GM23338 (cell line): ENCODE results near the gene GRIN3B. TPM values are rescaled to one million over a fixed set of nuclear protein-coding genes. Genes with fewer than 3 reads are reported as not detected.

Source experiments
- ATAC-seq: fragments of 200-7000 bp; cut with Tn5 transposase; 3 replicates; pipeline ENCODE4 v1.9.1; 2020
- DNase-seq: peaks from one replicate; pipeline ENCODE4 v3.0.0-alpha.2; 2015; ENCODE audit warnings: low spot score
- H2AFZ ChIP-seq: fragments of 200-600 bp; sonication (generic); 2 replicates; pipeline ENCODE4 v1.8.0; 2016; ENCODE audit warnings: antibody characterized with exemption, mild to moderate bottlenecking, moderate library complexity
- H3F3A ChIP-seq: fragments of 200-600 bp; sonication (generic); replicated peaks from 2 replicates; pipeline ENCODE4 v1.8.0; 2017; ENCODE audit warnings: antibody characterized with exemption, mixed run types, low read depth
- H3K27ac ChIP-seq: fragments of 200-600 bp; sonication (generic); 2 replicates; pipeline ENCODE4 v1.6.1; 2016; ENCODE audit warnings: low read depth
- H3K27me3 ChIP-seq: fragments of 200-600 bp; sonication (generic); 2 replicates; pipeline ENCODE4 v1.8.0; 2016; ENCODE audit warnings: mild to moderate bottlenecking, mixed run types, moderate library complexity; ENCODE audit not compliant: insufficient read depth
- H3K36me3 ChIP-seq: fragments of 200-600 bp; sonication (generic); 2 replicates; pipeline ENCODE4 v1.8.0; 2016; ENCODE audit warnings: mild to moderate bottlenecking; ENCODE audit not compliant: insufficient read depth
- H3K4me1 ChIP-seq: fragments of 200-600 bp; sonication (generic); 2 replicates; pipeline ENCODE4 v1.8.0; 2016; ENCODE audit warnings: mild to moderate bottlenecking, moderate library complexity; ENCODE audit not compliant: insufficient read depth
- H3K4me2 ChIP-seq: fragments of 200-600 bp; sonication (generic); 2 replicates; pipeline ENCODE4 v1.7.1; 2017; ENCODE audit warnings: mixed run types
- H3K4me3 ChIP-seq: fragments of 200-600 bp; sonication (generic); 2 replicates; pipeline ENCODE4 v1.6.1; 2016; ENCODE audit warnings: mixed run types
- H3K79me2 ChIP-seq: fragments of 200-600 bp; sonication (generic); replicated peaks from 2 replicates; pipeline ENCODE4 v1.8.0; 2017; ENCODE audit warnings: mild to moderate bottlenecking; ENCODE audit not compliant: insufficient read depth
- H3K9me2 ChIP-seq: fragments of 200-600 bp; sonication (generic); 2 replicates; pipeline ENCODE4 v1.8.0; 2017; ENCODE audit not compliant: insufficient read depth
- H4K20me1 ChIP-seq: fragments of 200-600 bp; sonication (generic); replicated peaks from 2 replicates; pipeline ENCODE4 v1.8.0; 2017; ENCODE audit warnings: mild to moderate bottlenecking; ENCODE audit not compliant: insufficient read depth
- H3K27ac Mint-ChIP-seq: 2 replicates; pipeline ENCODE4 v1.8.0; 2020; ENCODE audit warnings: inconsistent platforms, mild to moderate bottlenecking, moderate library complexity, mixed read lengths
- H3K27me3 Mint-ChIP-seq: 3 replicates; pipeline ENCODE4 v1.8.0; 2022; ENCODE audit warnings: low read depth, mild to moderate bottlenecking, moderate library complexity, mixed read lengths, inconsistent platforms; ENCODE audit not compliant: insufficient read depth, poor library complexity
- H3K36me3 Mint-ChIP-seq: 3 replicates; pipeline ENCODE4 v1.8.0; 2021; ENCODE audit warnings: low read depth, mild to moderate bottlenecking, inconsistent platforms, moderate library complexity, mixed read lengths
- H3K4me1 Mint-ChIP-seq: 3 replicates; pipeline ENCODE4 v1.8.0; 2020; ENCODE audit warnings: mild to moderate bottlenecking, inconsistent platforms, mixed read lengths
- H3K4me3 Mint-ChIP-seq: 3 replicates; pipeline ENCODE4 v1.8.0; 2021; ENCODE audit warnings: moderate library complexity, mild to moderate bottlenecking, inconsistent platforms, mixed read lengths
- H3K9me3 Mint-ChIP-seq: 3 replicates; pipeline ENCODE4 v1.8.0; 2020; ENCODE audit warnings: moderate library complexity, mild to moderate bottlenecking, inconsistent platforms, mixed read lengths
- CTCF ChIP-seq, 2 experiments: fragments of 200-600 bp in 1 of 2; sonication (generic) in 1 of 2; conservative IDR thresholded peaks; 2 replicates each; pipeline versions ENCODE4 v1.5.1 to v1.6.1; 2016 to 2017; ENCODE audit warnings: antibody characterized with exemption in 2 of 2, low read depth in 2 of 2, mild to moderate bottlenecking in 2 of 2, moderate library complexity in 1 of 2
- EZH2 ChIP-seq: fragments of 200-600 bp; sonication (generic); IDR thresholded peaks from one replicate; pipeline ENCODE4 v1.8.0; 2017; ENCODE audit warnings: antibody characterized with exemption, mild to moderate bottlenecking, low read depth; ENCODE audit not compliant: unreplicated experiment
- EZH2phosphoT487 ChIP-seq: fragments of 200-600 bp; sonication (generic); IDR thresholded peaks from one replicate; pipeline ENCODE4 v1.8.1; 2018; ENCODE audit warnings: antibody characterized with exemption; ENCODE audit not compliant: unreplicated experiment
- JUNB ChIP-seq: IDR thresholded peaks from one replicate; pipeline ENCODE4 v1.6.1; 2016; ENCODE audit warnings: antibody characterized with exemption; ENCODE audit not compliant: unreplicated experiment
- POLR2AphosphoS5 ChIP-seq: IDR thresholded peaks from 2 replicates; pipeline ENCODE4 v1.6.1; 2016; ENCODE audit warnings: antibody characterized with exemption, low read depth
- ZNF114 ChIP-seq: fragments of 250-450 bp; sonication (Bioruptor Pico); IDR thresholded peaks from 2 replicates; pipeline ENCODE4 v1.5.0; 2020; ENCODE audit warnings: mild to moderate bottlenecking, moderate library complexity
- ZNF462 ChIP-seq: fragments of 250-450 bp; sonication (Bioruptor Pico); IDR thresholded peaks from 2 replicates; pipeline ENCODE4 v1.5.0; 2020; ENCODE audit warnings: mild to moderate bottlenecking, moderate library complexity
- polyA plus RNA-seq: library from polyadenylated mRNA; unstranded; fragments of >200 nt; fragmentation: Nextera tagmentation; extraction: Ambion mirVana; gene quantifications from 2 replicates; pipeline ENCODE4 v1.2.1, GENCODE V29; 2016
- total RNA-seq: library from RNA; depleted of rRNA; stranded (reverse); fragments of >200 nt; shearing (Covaris generic); gene quantifications from 2 replicates; pipeline ENCODE4 v1.2.3, GENCODE V29; 2014

Gene GRIN3B
- total and polyA plus RNA-seq, 2 experiments from 2014 or later, result 0.11 to 2.8 TPM

- TF ChIP-seq ZNF462 (CRISPR knock-in tag) (no peak), CTCF (conservative IDR thresholded peaks at IDR 0.05; ENCODE audit: low read depth in 2 of 2) (no peak), JUNB (no peak), EZH2 (no peak)
These were observed 6.3 kb upstream of the GRIN3B start (continued) for GRCh38 chr19:993831-994393.

- Histone ChIP-seq H3F3A (peaks cover 27% of the 10 kb centered on the region), H3K27ac (no peak overlapping the region), H2AFZ (no peak overlapping the region), H3K4me2 (no peak overlapping the region), H3K36me3 (no peaks in the 10 kb centered on the region; the same call in 1 of the 2 replicates), H4K20me1 (peaks cover 2% of the 10 kb centered on the region; the same call in 1 of the 2 replicates), H3K79me2 (no peaks in the 10 kb centered on the region), H3K4me3 (no peak overlapping the region), H3K9me2 (no peaks in the 10 kb centered on the region), H3K27me3 (peaks cover 26% of the 10 kb centered on the region), H3K4me1 (no peaks in the 10 kb centered on the region)
- peaks cover 35% of the 10 kb centered on the region for H3K27me3 Mint-ChIP-seq
- no peaks in the 10 kb centered on the region; the same call in 1 of the 3 replicates for H3K4me1 Mint-ChIP-seq
- ATAC-seq, result no peak
- H3K9me3 Mint-ChIP-seq, result no peaks in the 10 kb centered on the region
- H3K36me3 Mint-ChIP-seq, result peaks cover 12% of the 10 kb centered on the region
- no peak overlapping the region for H3K4me3 Mint-ChIP-seq
- DNase-seq, result no peak
- no peak overlapping the region for H3K27ac Mint-ChIP-seq
- TF ChIP-seq ZNF114, result no peak
- TF ChIP-seq JUNB, result no peak
- no peak for TF ChIP-seq EZH2phosphoT487
- no peak for TF ChIP-seq ZNF462 (CRISPR knock-in tag)
- no peak for TF ChIP-seq POLR2AphosphoS5
These were observed 5.7 kb upstream of the GRIN3B start for GRCh38 chr19:994516-994915.
